GM11168 (cell line): Measurements from ENCODE around the gene TNFRSF4.

Experiments used
- in situ Hi-C: fragments of 300-500 bp; cut with MboI; formaldehyde crosslinking; loops from one replicate; pipeline ENCODE4 v1.12.0; 2022; ENCODE audit warnings: low sequenced_read_pairs; ENCODE audit not compliant: unreplicated experiment

Gene TNFRSF4

DNA sequence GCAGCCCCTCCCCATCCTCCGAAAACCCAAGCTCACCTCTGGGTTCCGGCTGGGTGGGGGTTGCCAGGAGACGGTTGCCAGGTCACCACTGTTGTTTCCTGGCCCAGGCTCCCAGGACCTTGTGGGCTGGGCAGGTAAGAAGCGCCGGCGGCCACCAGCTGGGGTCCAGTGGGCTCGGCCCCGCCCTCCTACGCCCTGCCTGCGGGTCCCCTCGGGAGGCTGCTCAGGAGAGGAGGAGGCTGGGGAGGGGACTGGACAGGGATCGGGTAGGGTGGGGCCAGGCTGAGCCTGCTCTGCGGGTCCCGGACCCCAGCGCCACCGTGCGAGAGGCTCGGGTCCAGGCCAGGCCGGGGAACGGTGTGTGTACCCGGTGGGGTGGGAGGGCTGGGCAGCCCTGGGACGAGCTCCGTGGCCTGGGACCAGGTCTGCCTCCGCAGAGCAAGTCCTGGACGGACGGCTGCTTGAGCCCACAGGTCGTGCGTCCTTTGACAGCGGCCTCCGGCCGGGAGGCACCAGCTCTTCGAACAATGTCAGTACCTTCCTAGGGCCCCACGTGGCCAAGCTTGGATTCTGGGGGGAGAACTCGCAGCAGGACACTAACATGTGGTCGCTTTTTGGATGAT lies 40.0 kb downstream of the TNFRSF4 start, which contains the start of gene TTLL10:
Gene TTLL10, plus strand, starts transcription at position 88 of the 623 bp plus-strand sequence. CDS start 5,336 bp downstream, outside the sequence.
- in situ Hi-C loops = no loop called here

DNA sequence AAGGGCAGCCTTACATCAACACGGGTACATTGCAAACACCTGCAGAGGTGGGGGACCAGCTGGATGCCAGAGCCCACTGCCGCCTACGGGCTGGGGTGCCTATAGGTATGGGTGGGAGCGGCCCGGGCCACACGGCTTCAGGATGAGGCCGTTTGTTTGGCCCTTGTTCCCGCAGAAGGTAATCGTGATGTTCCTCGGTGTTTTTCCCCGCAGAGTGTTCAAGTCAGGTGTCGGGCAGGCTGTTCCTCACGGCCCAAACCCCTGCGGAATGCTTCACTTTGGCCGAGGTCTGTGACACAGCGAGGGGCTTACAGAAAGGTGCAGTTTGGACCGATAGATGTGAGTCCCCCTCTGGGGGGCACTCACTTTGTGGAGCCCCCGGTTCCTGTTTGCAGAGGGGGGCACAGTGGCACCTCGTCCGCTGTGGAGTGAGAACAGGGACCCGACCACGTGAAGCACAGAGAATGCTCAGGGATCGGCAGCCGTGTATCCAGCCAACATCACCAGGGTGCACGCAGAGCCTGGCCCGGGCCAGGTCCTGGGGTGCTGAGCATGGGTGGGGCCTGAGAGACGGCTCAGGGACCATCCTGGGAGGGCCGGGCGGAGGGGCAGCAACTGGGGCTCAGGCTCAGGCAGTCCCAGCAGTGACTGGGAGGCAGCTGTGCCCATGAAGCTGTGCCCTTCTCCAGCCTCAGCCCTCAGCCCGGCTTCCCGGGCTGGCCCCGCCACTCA lies 40.7 kb downstream of the TNFRSF4 start:
- in situ Hi-C loops = no loop called here

DNA sequence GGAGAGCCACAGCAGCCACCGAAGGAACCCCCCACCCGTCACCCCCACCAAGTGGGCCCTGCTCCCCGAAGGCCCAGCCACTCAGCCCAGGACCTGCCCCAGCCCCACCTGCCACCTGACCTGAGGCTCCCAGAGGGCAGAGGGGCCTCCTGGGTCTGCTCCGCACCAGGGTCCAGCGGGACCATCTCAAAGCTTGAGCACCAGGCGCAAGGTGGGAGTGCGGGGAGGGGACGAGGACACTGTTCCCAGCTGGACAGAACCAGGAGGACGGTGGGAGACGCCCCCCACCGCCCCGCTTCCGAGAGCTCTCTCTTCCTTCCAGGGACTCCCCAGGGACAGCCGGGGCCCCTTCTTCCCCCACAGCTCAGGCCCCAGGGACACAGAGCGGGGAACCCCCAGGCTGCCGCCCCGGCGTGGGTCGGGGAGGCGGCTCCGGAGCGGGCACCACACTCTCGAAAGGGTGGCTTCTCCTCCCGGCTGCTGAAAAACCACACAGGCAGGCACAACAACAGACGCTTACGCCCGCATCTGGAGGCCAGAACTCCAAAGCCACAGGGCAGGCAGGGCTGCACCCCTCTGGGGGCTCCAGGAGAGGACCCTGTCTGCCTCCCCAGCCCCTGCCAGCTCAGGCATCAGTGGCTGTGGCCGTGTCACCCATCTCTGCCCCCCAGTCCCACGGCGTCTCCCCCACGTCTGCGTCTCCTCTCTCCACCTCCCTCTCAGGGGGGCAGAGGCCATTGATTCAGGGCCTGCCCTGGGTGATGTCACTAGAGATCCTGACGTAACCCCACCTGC lies 42.2 kb downstream of the TNFRSF4 start:
- in situ Hi-C loops = no loop called here

DNA sequence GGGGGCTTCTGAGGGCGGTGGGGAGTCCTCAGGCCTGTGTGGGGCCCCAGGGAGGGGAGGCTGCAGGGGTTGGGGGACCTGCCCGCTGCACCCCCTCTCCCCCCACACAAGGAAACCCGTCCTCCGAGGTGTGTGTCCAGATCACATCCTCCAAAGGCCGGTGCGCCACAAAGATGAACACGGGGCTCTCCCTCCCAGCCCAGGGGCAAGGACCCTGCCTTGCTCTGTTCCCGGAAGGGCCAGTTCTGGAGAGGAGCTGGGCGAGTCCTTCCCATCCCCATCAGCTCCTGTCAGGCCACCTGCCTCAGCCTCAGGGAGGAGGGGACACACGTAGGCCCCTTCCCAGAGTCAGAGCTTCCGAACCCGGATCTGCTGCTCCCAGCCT lies 42.8 kb downstream of the TNFRSF4 start:
- in situ Hi-C loops = no loop called here

DNA sequence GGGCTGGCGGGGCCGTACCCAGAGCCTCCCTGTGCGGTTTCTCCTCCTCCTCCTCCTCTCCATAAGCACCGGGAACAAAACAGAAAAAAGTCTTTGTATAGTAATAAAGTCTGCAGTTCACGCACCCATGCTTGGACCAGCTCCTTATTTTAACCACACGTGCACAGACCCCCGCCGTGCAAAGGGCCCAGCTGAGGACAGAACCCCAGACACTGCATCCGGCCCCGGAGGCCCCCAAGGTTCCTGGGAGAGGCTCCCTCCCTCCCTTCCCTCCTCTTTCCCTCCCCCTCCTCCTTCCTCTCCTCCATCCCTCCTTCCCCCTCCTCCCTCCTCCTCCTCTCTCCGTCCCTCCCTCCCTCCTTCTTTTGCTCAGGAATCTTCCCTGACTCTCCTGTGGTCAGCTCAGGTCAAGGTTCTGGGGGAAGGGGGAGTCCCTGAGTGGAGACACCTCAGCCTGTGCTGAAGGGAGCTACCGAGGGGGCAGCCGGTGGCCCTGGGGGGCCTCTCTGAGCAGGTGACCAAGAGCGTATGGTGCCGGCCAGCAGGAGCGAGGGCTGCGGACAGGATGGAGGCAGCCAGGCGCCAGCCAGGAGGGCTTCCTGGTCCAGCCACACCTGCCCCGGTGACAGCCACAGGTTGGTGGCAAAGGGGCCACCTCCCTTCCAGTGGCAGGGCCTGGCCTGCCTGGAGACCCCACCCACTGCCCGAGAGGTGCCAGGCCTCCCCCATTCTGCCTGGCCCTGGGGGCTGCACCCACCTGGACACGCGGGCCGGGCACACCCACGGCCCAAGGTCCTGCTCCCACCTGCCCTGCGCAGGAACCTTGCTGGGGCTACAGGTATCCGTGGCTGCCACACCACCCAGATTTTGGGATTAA lies 43.5 kb downstream of the TNFRSF4 start:
- in situ Hi-C loops = no loop called here

DNA sequence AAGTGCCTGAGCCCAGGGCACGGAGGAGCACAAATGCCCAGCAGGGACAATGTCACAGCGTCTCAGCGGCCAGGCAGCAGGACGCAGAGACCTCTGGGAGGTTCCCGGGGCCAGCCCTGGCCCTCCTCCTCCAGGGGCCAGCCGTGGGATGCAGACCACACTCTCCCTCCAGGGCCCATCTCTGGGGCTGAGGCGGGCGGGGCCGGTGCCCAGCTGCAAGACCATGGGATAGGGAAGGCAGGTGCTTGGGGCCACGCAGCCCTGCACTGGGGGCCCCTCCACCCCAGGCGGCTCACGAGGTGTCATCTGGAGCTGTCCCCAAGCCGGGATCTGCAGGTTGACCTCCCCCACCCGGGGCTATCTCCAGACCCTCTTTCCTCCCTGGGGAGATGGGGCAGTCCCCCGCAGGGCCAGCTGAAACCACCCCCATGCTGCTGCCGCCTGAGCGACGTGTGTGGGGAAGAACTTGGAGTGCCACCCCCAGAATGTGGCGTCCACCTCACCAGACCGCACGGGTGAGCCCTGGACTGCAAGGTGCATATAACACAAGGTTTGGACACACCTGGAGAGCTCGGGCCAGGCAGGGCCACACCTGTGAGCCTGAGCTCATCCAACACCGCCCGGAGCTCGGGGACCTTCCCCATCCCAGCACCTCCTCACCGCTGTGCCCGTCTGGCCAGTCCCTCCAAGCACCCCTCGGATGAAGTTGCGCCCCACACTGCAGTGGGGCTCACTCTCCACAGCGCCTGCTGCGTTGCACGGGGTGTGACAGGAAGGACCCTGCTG lies 44.3 kb downstream of the TNFRSF4 start:
- in situ Hi-C loops = no loop called here

DNA sequence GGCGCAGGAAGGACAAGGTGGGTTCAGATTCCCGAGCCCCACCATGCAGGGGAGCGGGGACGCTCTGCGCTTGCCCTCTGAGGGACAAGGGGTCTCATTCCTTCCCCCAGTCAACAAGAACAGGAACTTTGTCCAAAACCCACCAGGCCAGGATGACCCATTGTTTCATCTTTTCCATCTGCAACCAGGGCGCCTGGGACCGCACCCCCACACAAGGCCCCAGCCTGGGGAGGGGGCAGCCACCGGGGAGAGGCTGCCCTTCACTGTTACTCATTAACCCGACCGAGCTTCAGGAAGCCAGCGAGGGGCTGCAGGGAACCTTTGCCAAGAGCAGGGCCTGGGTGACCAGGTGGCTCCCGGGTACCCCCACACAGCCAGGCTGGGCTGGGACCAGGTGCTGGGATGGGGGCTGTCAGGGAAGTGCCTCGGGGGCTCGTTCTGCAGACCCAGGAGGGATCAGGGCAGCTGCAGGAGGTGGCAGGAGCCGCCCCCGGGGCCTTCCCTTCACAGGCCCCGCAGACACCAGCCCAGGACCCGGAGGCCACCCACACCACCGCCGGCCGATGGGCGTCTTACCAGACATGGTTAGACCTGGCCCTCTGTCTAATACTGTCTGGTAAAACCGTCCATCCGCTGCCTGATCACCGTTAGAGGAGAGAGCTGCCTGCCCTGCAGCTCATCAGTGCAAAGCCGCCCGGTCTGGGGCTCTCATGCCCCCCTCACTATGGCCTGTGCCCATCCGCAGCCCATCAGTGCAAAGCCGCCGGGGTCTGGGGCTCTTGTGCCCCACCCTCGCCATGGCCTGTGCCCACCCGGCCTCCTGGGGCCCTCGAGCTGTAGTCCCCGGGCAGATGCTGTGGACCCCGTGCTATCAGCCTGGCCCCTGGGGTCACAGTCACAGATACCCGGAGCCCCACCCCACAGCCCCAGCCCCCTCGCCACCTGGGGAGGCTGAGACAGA lies 45.2 kb downstream of the TNFRSF4 start:
- in situ Hi-C loops = no loop called here

DNA sequence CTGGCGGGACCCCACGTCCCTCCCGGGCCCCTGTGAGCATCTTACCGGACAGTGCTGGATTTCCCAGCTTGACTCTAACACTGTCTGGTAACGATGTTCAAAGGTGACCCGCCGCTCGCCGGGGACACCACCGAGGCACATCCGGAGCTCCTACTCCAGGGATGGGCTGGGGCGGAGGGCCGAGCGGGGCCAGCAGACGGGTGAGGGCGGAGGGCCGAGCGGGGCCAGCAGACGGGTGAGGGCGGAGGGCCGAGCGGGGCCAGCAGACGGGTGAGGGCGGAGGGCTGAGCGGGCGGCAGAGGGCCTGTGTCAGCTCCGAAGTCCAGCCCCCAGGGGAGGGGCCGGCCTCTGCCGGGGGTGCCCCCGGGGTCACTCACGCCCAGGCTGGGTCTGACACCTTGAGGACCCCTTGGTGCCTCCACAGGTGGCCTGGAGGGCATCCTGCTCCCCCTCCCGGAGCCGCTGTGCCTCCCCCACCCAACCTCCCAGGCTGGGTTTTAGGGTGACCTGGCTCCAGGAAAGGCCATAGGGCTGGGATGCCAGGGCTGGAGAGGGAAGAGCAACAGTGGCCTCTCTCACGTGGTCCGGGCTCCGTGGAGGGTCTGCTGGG lies 46.0 kb downstream of the TNFRSF4 start:
- in situ Hi-C loops = no loop called here

DNA sequence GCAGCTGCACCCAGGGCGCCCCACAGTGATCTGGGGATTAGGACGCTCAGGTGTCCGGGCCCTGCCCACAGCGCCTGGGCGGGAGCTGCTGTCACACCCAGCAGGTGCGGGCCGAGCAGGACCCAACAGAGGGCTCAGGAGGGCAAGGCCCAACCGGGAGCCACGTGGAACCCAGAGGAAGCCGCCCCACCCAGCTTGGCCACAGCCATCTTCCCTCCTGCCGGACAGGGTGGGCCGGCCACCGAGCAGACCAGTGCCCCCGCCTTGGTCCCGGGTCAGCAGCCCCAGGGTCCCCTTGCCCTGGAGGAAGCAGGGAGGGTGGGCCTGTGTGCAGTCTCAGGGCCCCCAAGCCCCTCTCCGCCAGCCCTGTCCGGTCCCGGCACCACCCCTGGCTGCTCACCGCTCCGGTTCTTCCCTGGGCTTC lies 46.5 kb downstream of the TNFRSF4 start:
- in situ Hi-C loops = no loop called here

DNA sequence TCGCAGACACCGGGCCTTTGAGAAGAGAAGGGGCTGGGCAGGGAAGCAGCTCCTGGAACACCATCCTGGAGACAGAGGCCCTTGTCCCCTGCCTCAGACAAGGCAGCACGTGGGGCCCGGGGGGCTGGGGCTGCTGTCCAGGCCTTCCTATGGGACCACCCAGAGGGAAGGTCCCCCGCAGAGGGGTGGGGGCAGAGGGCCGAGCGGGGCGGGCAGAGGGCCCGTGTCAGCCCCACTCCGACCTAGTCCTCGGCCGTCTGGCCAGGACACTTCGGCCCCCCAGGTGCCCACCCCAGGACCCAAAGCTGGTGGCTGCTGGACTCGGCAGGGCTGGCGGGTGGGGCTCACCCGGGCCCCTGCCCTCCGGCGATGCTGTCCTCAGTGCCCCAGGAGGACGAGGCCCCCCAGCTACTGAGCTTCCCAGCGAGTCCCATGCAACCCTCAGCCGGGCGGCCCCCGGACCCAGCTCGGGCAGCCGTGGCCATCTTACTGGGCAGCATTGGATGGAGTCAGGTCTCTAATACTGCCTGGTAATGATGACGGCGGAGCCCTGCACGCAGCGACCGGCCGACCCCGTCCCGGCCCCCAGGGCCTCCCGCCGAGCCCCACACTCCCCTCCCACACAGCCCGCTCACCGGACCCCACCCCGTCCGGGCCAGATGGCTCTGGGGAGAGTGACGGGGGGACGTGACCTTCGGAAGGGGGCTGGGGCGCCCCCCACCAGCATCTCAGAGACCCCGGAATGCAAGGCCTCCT lies 47.1 kb downstream of the TNFRSF4 start:
- in situ Hi-C loops = no loop called here

DNA sequence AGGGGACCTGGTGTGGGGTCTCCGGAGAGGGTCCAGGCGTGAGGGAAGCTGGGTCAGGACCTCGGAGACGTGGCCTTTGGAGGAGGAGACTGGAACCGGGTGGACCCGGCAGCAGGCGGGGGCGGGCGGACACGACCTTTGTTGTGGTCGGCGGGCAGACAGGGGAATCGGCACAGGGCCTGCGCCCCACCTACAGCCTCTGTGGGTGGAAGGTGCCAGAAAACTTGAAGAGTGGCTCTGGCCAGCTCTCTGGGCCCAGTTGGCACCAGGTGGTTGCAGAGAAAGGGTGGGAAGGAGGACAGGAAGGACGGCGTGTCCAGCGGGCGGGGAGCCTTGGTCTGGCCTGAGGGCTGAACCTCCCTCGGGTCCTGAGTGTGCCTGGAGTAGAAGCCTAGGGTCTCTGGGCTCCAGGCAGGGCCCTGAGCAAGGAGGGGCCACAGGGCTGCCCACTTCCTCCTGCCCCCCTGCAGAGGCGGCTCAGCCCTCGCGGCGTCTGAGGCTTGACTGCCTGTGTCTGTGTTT lies 48.0 kb downstream of the TNFRSF4 start:
- in situ Hi-C loops = no loop called here

DNA sequence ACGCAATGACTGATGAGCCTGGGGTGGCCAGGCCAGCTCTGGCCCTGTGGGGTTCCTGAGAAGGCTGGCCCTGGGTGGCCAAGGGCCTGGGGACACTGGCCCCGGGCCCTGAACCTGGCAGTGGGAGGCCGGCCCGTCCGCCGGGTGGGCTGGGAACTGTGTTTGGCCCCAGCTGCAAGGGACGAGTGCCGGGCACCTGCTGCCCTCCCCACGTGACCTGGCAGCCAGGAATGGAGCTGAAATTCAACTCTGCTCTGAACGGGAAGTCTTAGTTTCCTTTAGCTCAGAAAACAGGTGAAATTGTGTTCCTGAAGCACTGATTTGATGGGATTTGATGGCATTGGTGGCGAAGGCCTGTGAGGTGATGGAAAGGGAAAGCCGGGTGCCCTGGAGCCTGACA lies 48.5 kb downstream of the TNFRSF4 start:
- in situ Hi-C loops = no loop called here

DNA sequence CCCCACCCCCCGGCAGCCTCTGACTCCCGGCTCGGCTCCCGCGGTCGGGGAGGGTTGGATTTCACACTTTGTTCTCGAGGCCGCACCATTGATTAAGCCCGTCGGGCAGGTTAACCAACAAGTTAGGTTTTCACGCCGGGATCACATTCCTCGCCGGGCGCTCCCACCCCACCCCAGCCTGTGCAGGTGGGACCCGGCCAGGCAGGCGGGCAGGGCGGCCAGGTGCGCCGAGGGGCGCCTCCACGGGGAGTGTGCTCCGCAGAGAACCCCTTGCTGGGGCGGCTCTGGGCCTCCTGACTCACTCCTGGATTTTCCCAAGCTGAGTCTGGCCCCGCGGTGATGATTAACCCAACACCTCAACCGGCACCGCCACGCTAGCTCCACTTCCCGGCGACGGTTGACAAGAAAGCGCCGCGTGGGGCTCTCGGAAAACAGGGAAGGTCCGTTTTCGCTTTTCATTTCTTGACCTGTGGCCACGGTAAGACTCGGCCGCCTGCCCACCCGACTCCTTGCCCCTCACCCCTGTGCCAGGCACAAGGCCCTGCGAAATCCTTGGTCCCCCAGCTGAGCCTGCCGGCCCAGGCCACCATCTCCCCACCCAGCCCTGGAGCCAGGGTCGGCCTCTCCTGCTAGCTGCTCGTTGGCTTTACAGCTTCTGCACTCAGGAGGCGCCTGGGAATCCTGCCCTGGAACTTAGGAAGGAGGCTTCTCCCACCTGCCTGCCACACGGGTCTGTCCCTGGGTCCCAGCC lies 49.1 kb downstream of the TNFRSF4 start:
- in situ Hi-C loops = no loop called here

DNA sequence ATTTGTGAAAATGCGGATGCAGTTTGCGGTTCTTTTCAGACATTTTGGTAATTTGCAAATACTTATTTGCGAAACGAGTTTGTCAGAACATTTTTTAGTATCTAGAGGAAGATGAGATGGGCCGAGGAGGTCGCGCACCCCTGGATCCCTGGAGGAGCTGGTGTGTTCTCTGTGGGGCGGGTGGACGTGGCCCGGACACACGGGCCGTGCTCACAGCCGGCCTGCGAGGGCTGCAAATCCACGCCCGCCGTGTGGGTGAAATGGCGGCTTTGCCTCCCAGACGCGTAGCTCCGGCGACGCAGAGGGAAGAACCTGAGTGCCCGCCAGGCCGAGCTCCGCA lies 49.6 kb downstream of the TNFRSF4 start:
- in situ Hi-C loops = no loop called here

DNA sequence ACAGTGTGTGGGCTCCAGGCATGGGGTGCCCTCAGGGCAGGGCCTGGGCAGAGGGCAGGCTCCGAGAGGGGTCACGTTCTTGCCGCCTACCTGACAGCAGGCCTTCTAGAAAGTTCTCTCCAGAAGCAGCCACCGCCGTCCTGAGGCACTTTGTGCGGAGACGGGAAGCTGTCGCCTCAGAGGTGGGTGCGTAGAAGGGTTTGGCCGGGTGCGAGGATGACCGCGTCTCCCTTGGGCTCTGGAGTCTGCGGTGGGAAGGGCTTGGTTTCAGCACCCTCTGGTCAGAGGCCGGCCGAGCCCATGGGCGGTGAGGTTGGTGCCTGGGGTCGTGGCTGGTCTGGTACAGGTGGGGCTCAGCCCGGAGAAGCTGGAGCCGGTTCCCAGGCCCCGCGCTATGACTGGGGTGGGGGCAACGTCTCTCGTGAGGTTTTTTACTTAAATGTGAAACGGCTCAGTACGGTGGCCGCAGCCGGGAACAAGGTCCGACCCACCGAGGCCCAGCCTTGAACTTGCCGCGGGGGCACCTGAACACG lies 50.3 kb downstream of the TNFRSF4 start:
- in situ Hi-C loops = no loop called here
